Lung microvascular endothelial cell (primary cell): ENCODE measurements around the gene KCTD21. TPM values are rescaled to one million over a fixed set of nuclear protein-coding genes. Genes with fewer than 3 reads are reported as not detected.
"Not testable (repeated sequence)": the region's sequence is repeated elsewhere in the genome, so short reads cannot be mapped to it uniquely, and the experiment has no call there.

Experiments
- DNase-seq, 2 donors: peaks; one replicate each; pipeline versions ENCODE4 v3.0.0 to v3.0.0-alpha.2; 2010; ENCODE audit warnings: low read depth in 2 of 2
- total RNA-seq: library from RNA; depleted of rRNA; stranded (reverse); fragments of >200 nt; gene quantifications from 2 replicates; pipeline ENCODE4 v1.2.1, GENCODE V29; 2014

Gene KCTD21
- total RNA-seq: 4.1 and 5.2 TPM in 2 replicates

- DNase-seq: peak; percentile 97 to 99
Measured at GRCh38 chr11:78188286-78189173, at the start of gene KCTD21, which contains the start of gene USP35. Gene KCTD21 (minus strand): TSS chr11:78188626. CDS start chr11:78174554, 14,072 bp downstream. Gene USP35 (plus strand): TSS chr11:78188919. CDS start chr11:78196246, 7,327 bp downstream.

GRCh38 chr11:78237293-78238046 lies 49.0 kb upstream of the KCTD21 start:
- peak in 1 of 2 donors; percentile 52 for DNase-seq

DNA sequence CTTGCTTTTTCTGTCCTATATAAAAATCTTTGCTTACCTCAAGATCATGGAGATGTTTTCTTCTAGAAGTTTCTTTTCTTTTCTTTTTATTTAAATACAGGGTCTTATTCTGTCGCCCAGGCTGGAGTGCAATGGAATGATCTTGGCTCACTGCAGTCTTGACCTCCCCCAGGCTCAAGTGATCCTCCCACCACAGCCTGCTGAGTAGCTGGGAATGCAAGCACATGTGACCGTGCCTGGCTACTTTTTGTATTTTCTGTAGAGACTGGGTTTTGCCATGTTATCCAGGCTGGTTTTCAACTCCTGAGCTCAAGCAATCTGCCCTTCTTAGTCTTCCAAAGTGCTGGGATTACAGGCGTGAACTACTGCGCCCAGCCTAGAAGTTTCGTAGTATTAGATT lies 45.6 kb upstream of the KCTD21 start:
- DNase-seq: no peak

DNA sequence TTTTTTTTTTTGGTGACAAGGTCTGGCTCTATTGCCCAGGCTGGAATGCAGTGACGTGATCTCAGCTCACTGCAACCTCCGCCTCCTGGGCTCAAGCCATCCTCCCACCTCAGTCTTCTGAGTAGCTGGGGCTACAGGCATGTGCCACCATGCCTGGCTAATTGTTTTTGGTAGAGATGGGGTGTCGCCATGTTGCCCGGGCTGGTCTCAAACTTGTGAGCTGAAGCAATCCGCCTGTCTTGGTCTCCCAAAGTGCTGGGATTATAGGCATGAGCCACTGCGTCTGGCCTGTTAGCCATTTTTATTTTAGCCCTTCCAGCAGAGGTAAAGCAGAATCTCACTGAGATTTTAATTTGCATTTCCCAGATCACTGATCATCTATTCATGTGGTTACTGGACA lies 44.6 kb upstream of the KCTD21 start:
- DNase-seq: not testable (repeated sequence)

GRCh38 chr11:78231962-78232501 lies 43.6 kb upstream of the KCTD21 start:
- DNase-seq: no peak

DNA sequence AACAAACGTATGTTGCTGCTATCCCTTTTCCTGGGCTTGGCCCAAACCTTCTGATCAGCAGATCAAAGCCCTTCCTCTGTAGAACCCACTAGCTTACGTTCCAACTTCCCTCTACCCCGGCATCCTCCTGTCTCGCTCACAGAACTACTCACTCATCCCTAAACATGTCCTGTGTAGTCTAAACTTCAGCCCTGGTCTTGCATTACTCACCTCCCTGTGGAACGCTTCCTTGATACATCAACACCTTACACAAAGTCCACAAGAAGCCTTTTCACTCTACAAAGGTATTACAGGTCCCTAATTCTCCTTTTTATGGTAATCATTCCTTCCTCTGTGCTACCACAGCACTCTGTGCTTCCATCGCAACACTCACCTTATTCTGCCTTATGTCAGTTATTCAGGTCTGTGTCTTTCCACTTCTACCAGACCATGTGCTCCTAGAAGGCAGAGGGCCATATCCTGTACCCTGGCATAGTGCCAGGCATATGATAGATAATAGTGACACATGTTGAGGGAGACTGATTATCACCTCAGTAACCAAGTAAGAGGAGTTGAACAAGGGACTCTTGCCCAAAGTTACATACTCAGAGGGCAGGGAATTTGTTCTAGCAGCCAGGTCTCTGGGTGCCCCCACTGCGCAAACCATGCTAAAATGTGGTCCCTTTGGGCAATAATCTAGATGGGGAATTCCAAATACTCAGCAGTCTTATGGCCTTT lies 41.9 kb upstream of the KCTD21 start:
- peak in 1 of 2 donors; percentile 23 for DNase-seq

DNA sequence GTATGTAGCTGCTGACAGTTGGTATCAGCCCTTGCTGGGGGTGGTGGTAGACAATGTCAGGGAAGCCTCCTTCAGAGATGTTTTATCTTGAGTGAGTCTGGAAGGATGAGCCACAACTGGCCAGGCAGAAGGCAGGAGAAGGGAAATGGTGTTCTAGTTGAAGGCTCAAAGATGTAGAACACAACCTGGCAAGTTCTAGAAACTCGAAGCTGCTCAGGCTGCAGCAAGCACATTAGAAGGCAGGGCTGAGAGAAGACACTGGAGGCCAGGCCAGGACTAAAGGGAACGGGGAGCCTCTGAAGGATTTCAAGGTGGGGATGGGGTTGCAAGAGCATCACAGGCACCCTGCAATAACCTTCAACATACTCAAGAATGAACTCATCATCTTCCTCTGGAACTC lies 40.7 kb upstream of the KCTD21 start:
- DNase-seq: no peak

DNA sequence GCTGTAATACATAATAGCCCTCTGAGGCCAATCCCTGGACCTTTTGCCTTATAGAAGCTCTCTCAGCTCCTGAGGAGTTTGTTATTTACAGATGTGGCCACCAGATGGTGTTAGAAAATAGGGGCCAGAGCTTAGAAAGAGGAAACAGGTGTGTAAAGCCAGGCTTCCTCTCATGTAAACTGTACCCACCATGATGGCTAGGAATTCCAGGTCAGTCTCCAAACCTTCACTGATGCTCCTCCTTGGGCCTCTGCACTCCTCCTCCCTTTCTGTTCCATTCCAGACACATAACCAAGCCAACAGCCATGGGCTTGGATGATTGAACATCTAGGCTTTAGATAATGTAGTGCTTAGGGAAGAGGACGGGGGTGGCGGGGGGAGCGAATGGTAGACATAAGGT lies 40.0 kb upstream of the KCTD21 start:
- peak; percentile 74 to 81 for DNase-seq

GRCh38 chr11:78227921-78228320 lies 39.5 kb upstream of the KCTD21 start:
- DNase-seq: no peak

DNA sequence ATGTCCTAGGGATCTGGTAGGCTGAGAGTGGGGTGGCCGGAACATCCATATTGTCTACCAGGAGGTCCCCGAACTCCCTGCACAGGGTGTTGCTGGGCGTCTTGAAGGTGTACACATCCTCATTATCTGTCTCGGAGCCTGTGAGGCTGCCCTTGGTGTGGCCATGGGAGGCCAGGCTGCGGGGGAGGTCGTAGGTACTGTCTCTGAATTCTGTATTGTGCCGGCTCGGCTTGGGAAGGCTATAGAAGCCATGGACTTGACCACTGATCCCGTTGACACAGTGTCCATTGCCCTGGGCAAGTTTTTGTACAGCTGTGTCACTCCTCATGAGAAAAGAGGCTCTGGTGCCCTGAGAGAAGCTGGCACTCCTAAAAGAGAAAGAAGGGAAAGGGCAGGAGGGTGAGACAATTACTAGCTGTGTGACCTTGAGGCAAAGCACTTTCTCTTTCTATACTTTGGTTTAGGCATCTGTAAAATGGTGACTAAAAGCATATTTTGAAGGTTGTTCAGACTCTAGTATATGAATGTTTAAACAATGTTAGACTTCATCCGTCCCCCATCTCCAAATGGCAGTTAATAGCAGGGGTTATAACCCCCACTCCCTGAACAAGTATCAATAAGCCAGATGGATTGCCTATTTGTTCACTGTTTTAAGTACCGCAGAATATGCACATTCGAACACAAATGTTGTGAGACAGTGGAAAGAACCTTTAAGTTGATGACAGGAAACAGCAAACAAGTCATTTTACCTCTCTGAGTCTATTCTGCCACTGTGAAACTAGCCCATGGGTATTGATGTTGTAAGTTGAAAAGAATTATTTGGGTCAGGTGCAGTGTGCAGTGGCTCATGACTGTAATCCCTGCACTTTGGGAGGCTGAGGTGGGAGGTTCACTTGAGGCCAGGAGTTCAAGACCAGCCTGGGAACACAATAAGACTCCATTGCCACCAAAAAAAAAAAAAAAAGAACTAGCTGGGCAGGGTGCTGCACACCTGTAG lies 38.6 kb upstream of the KCTD21 start:
- DNase-seq: no peak

GRCh38 chr11:78224906-78225420 lies 36.5 kb upstream of the KCTD21 start:
- no peak for DNase-seq

GRCh38 chr11:78224506-78224905 lies 36.1 kb upstream of the KCTD21 start:
- DNase-seq: no peak

DNA sequence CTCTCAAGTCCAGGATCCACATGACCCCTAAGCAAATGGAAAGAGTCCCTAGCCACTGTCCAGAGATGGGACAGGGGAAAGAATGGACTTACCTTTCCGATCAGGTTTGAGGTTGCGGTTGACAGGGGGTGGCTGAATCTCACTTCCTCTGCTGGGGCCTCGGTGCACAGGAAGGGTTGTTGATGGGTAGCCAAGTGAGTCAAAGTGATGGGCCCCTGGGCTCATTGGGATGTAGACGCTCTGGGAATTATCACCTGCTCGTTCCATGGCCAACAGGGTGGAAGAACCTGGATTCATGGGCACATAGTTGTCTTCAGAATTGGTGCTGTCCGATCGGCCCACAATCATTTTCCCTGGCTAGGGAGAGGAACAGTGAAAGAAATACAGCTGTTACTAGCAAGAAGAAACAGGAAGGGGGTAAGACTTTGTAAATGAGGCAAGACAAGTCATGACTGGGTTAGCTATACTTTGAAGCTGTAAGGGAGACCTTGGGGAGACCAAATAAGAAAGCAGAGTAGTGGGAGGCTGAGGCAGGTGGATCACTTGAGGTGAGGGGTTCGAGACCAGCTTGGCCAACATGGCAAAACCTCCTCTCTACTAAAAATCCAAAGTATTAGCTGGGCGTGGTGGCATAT lies 35.0 kb upstream of the KCTD21 start:
- DNase-seq: no peak

DNA sequence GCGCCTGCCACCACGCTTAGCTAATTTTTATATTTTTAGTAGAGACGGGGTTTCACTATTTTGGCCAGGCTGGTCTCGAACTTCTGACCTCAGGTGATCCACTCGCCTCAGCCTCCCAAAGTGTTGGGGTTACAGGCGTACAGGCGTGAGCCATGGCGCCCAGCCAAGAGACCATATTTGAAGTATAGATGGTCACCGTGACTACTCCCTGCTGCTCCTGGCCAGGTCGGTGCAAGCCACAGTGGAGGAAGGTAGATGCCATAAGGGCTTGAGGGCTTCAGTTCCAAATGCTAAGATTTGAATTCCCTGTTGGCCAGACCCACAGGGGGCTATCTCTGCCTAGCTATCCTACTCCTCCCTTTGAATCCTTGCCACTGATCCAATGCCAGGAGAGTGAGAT lies 34.3 kb upstream of the KCTD21 start:
- DNase-seq: not testable (repeated sequence)

DNA sequence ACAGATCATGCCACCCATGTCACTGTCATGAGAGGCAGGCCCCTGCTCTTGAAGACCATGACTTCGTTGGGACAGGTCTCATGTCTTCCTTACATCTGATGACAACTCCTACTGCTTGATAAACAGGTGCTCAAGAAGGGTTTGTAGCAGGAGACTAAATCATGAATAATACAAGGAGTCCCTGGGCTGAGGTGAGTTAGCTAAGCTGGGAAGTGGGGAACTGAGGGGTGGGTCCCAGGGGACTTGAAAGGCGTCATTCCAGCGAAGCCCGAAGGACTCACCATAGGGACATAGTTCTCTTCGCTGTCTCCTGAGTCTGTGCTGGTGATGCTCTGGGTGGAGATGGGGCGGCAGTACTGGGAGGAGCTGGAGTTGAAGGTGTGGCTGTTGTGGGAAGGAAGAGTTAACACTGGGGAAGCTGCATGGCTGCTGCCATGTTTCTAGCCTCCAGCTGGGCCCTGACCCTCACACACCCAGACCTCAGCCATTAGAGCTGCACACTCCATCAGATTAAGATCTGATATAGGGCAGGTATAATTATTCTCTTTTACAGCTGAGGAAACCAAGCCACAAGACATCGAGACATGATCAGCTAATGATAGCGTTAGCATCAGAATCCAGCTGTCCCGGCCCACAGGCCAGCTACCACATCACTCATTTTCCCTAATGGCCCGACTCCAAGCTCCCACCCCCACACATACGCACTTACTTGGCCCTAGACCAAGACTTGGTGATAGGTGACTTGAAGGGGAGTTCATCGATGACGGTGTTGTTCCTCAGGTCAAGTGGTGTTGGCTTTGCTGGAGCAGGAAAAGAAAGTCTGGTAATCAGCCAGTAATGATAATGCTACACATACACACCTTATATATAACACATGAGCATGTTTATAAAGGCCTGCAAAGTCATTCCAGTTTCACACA lies 33.2 kb upstream of the KCTD21 start:
- no peak for DNase-seq

DNA sequence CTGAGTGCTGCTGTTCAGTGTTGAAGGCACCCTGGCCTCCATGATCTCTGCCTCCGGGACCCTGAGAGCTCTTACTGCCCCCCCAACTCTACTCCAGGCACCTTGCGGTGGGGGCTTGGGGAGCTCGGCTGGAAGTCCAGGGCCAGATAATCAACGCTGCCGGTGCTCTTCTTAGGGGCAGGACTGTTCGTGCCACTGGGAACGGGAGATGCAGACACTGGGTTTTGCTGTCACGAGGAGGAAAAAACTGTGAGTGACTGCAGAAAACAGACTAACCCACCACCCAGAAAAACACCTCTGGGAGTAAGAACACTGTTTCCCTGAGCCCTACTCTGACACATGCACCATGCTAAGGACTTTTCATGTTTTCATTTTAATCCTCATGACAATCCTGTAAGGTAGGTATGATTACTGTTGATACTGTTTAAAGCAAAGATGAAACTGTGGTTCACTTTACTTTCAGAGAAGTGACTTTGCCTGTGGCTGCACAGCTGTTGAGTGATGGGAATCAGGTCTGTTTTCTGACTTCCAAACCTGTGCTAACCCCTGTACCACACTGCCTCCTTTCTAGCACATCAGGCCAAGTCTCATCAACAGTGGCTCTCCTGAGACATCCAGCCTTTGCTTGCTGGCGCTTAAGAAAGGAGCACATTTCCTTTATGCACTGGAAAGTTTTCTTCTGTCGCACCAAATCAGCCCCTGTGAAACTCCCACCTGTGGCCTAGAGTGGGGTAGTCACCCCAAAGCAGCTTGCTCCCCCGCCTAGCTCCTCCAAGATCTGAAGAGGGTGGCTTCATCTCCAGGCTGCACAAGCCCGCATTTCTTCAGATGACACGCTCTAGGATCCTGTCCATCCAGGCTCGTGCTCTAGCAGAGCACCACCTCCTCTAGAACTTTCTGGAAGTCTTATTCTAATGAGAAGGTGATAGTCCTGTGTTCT lies 32.1 kb upstream of the KCTD21 start:
- DNase-seq: no peak

GRCh38 chr11:78219493-78220217 lies 31.2 kb upstream of the KCTD21 start:
- no peak for DNase-seq
